K562 (cell line): Measurements from ENCODE around the gene GRPEL2. TPM values are rescaled to one million over a fixed set of nuclear protein-coding genes. Genes with fewer than 3 reads are reported as not detected.

Experiments used
- ATAC-seq: fragments of 200-7000 bp; cut with Tn5 transposase; 3 replicates; pipeline ENCODE4 v1.9.1; 2020; ENCODE audit warnings: moderate library complexity
- BruUV-seq: library from RNA; stranded (reverse); fragments of 400-500 nt; replicated peaks from 2 replicates; lab custom pipeline; 2021; lab: Mats Ljungman, UMichigan
- CTCF ChIA-PET: fragments of 300-600 bp; formaldehyde crosslinking; extraction: SDS; loops from one replicate; lab custom pipeline; 2021; ENCODE audit warnings: low intra/inter-chr PET ratio; lab: Yijun Ruan, JAX
- POLR2A ChIA-PET: fragments of 300-600, 350-650 bp; sonication (Branson Sonifier 250); formaldehyde crosslinking; extraction: SDS; loops from one replicate; lab custom pipeline; 2021; ENCODE audit warnings: antibody characterized with exemption, inconsistent platforms; lab: Yijun Ruan, JAX
- DNase-seq, 4 experiments: peaks; one replicate each; pipeline versions ENCODE4 v3.0.0 to v3.0.0-alpha.2; 2011 to 2018; ENCODE audit warnings: low spot score in 3 of 4, mixed read lengths in 3 of 4; ENCODE audit errors: extremely low read depth in 1 of 4
- FAIRE-seq: peaks from 2 replicates; lab custom pipeline; 2011; peaks lifted over from hg19 to GRCh38; lab: Jason Lieb, UNC
- H2AFZ ChIP-seq: 2 replicates; pipeline ENCODE4 v1.6.0; 2011; ENCODE audit warnings: low read depth, low read length, control low read depth, inconsistent platforms
- H3K27ac ChIP-seq: fragments of 200-600 bp; 3 replicates; pipeline ENCODE4 v1.8.0; 2011; ENCODE audit warnings: low read depth, mild to moderate bottlenecking, control low read depth, inconsistent platforms, low read length, moderate library complexity, mixed read lengths; ENCODE audit errors: extremely low read depth
- H3K27me3 ChIP-seq, 2 experiments: fragments of 300-600 bp in 1 of 2; 2 replicates in 1 of 2; 3 replicates in 1 of 2; pipeline versions ENCODE4 v1.6.0 to v1.8.0; 2011; ENCODE audit warnings: inconsistent platforms in 2 of 2, low read length in 2 of 2, mild to moderate bottlenecking in 1 of 2, mixed read lengths in 1 of 2, moderate library complexity in 1 of 2; ENCODE audit not compliant: control insufficient read depth in 2 of 2, insufficient read depth in 2 of 2
- H3K36me3 ChIP-seq: fragments of 300-600 bp; 3 replicates; pipeline ENCODE4 v1.8.0; 2011; ENCODE audit warnings: mild to moderate bottlenecking, low read length, inconsistent platforms; ENCODE audit not compliant: control insufficient read depth, insufficient read depth
- H3K4me1 ChIP-seq, 2 experiments: fragments of 200-600 bp in 1 of 2; replicated peaks in 1 of 2; 2 replicates in 1 of 2; 3 replicates in 1 of 2; pipeline versions ENCODE4 v1.5.1 to v1.8.0; 2011; ENCODE audit warnings: inconsistent platforms in 2 of 2, low read length in 2 of 2, mild to moderate bottlenecking in 1 of 2, mixed read lengths in 1 of 2, moderate library complexity in 1 of 2; ENCODE audit not compliant: control insufficient read depth in 2 of 2, insufficient read depth in 2 of 2
- H3K4me2 ChIP-seq: 2 replicates; pipeline ENCODE4 v1.6.1; 2011; ENCODE audit warnings: low read length, control low read depth, inconsistent platforms, mixed read lengths; ENCODE audit not compliant: insufficient read depth
- H3K4me3 ChIP-seq: fragments of 200-600 bp; sonication (generic), shearing (Covaris generic); 2 replicates; pipeline ENCODE4 v1.5.1; 2016; ENCODE audit warnings: control low read depth, inconsistent platforms
- H3K79me2 ChIP-seq: fragments of 200-600 bp; 3 replicates; pipeline ENCODE4 v1.8.0; 2011; ENCODE audit warnings: low read length, inconsistent platforms; ENCODE audit not compliant: control insufficient read depth, insufficient read depth
- H3K9ac ChIP-seq, 2 experiments: 2 replicates each; pipeline versions ENCODE4 v1.6.0 to v1.6.1; 2011; ENCODE audit warnings: low read depth in 2 of 2, low read length in 2 of 2, control low read depth in 1 of 2, inconsistent platforms in 1 of 2, mild to moderate bottlenecking in 1 of 2, mixed read lengths in 1 of 2; ENCODE audit not compliant: insufficient read depth in 1 of 2
- H3K9me1 ChIP-seq: one replicate; pipeline ENCODE4 v1.6.0; 2011; ENCODE audit warnings: inconsistent platforms, mild to moderate bottlenecking, low read length, moderate library complexity; ENCODE audit not compliant: control insufficient read depth, insufficient read depth
- H3K9me3 ChIP-seq: replicated peaks from 2 replicates; pipeline ENCODE4 v1.5.1; 2011; ENCODE audit warnings: low read depth, low read length, inconsistent platforms; ENCODE audit not compliant: control insufficient read depth, insufficient read depth
- H4K20me1 ChIP-seq: replicated peaks from 2 replicates; pipeline ENCODE4 v1.6.1; 2011; ENCODE audit warnings: low read length, inconsistent platforms, mixed read lengths; ENCODE audit not compliant: control insufficient read depth, insufficient read depth
- CREM ChIP-seq: IDR thresholded peaks from 2 replicates; pipeline ENCODE4 v1.6.1; 2014; ENCODE audit warnings: antibody characterized with exemption, low read depth
- ELF2 ChIP-seq: fragments of 250-450 bp; sonication (Bioruptor Pico); IDR thresholded peaks from 2 replicates; pipeline ENCODE4 v1.5.0; 2021; ENCODE audit warnings: mild to moderate bottlenecking
- GABPB2 ChIP-seq: fragments of 250-450 bp; sonication (Bioruptor Pico); conservative IDR thresholded peaks from 2 replicates; pipeline ENCODE4 v1.5.1; 2021; ENCODE audit warnings: mild to moderate bottlenecking
- HDAC1 ChIP-seq, 2 experiments: fragments of 450-650 bp; IDR thresholded peaks; 2 replicates each; pipeline ENCODE4 v1.6.1; 2016 to 2017; ENCODE audit warnings: inconsistent platforms in 1 of 2, mild to moderate bottlenecking in 1 of 2, moderate library complexity in 1 of 2
- HNRNPK ChIP-seq: fragments of 200-400 bp; formaldehyde crosslinking; IDR thresholded peaks from one replicate; pipeline ENCODE4 v1.6.1; 2018; ENCODE audit warnings: mild to moderate bottlenecking, low read depth, low read length; ENCODE audit not compliant: poor library complexity, severe bottlenecking
- MCM3 ChIP-seq: fragments of 450-650 bp; IDR thresholded peaks from 2 replicates; pipeline ENCODE4 v1.6.1; 2016
- MTA2 ChIP-seq: fragments of 450-650 bp; IDR thresholded peaks from 2 replicates; pipeline ENCODE4 v1.6.1; 2016; ENCODE audit warnings: low read depth
- MYNN ChIP-seq, 2 experiments: sonication (generic); formaldehyde crosslinking in 1 of 2; IDR thresholded peaks; 2 replicates each; pipeline versions ENCODE4 v1.5.0 to v1.6.1; 2016 to 2020; ENCODE audit warnings: antibody characterized with exemption in 1 of 2, missing genetic modification reagents in 1 of 2
- NR2C1 ChIP-seq, 2 experiments: fragments of 450-650 bp; IDR thresholded peaks; 2 replicates each; pipeline ENCODE4 v1.6.1; 2017; ENCODE audit warnings: mild to moderate bottlenecking in 2 of 2, antibody characterized with exemption in 1 of 2, inconsistent platforms in 1 of 2, missing compliant biosample characterization in 1 of 2, missing genetic modification characterization in 1 of 2
- TFAP4 ChIP-seq: sonication (generic); formaldehyde crosslinking; IDR thresholded peaks from 2 replicates; pipeline ENCODE4 v1.8.0; 2022; ENCODE audit warnings: missing genetic modification reagents, mild to moderate bottlenecking, moderate library complexity, borderline replicate concordance
- TRIM28 ChIP-seq: fragments of 450-650 bp; IDR thresholded peaks from 2 replicates; pipeline ENCODE4 v1.6.1; 2017
- ZBTB7A ChIP-seq: IDR thresholded peaks from 2 replicates; pipeline ENCODE4 v1.6.1; 2011; ENCODE audit warnings: low read depth, mild to moderate bottlenecking, low read length, moderate library complexity, borderline replicate concordance; ENCODE audit not compliant: control insufficient read depth
- ZKSCAN1 ChIP-seq: fragments of 150-350 bp; IDR thresholded peaks from 2 replicates; pipeline ENCODE4 v1.6.1; 2016; ENCODE audit warnings: low read depth, low read length
- ZNF232 ChIP-seq: sonication (generic); formaldehyde crosslinking; IDR thresholded peaks from 2 replicates; pipeline ENCODE4 v1.8.0; 2022; ENCODE audit warnings: mild to moderate bottlenecking, missing genetic modification reagents
- ZNF239 ChIP-seq: fragments of 250-450 bp; sonication (Bioruptor Pico); IDR thresholded peaks from 2 replicates; pipeline ENCODE4 v1.4.0; 2020; ENCODE audit warnings: mild to moderate bottlenecking
- ZNF592 ChIP-seq: fragments of 450-650 bp; IDR thresholded peaks from 2 replicates; pipeline ENCODE4 v1.6.1; 2017; ENCODE audit warnings: antibody characterized with exemption, mild to moderate bottlenecking
- ZSCAN32 ChIP-seq: fragments of 450-650 bp; formaldehyde crosslinking; IDR thresholded peaks from 2 replicates; pipeline ENCODE4 v1.4.0; 2020; ENCODE audit warnings: mild to moderate bottlenecking, moderate library complexity
- WGBS: fragments of 100-300 bp; shearing (Covaris generic); methylation state at CpG from one replicate; pipeline ENCODE4 v1.1.6; 2016; ENCODE audit warnings: low coverage, mixed read lengths; ENCODE audit not compliant: insufficient coverage; ENCODE audit errors: missing lambda C conversion rate; 5-methylcytosine and 5-hydroxymethylcytosine counted together
- in situ Hi-C: fragments of 300-500 bp; cut with MboI; formaldehyde crosslinking; loops from 4 replicates; pipeline ENCODE4 v1.15.0; 2018; ENCODE audit warnings: inconsistent platforms, mixed read lengths
- intact Hi-C: fragments of 100-400 bp; cut with micrococcal nuclease; formaldehyde crosslinking; loops from 2 replicates; pipeline ENCODE4 v1.14.2; 2022
- polyA plus RNA-seq, 8 experiments: library from polyadenylated mRNA; depleted of rRNA in 4 of 8; stranded (reverse) in 5 of 8; unstranded in 3 of 8; fragments of >200 nt; fragmentation: Nextera tagmentation in 2 of 8; fragmentation: Illumina TruSeq in 1 of 8; extraction: Ambion mirVana in 2 of 8; extraction: Trizol in 1 of 8; gene quantifications; 2 replicates each; pipeline versions ENCODE4 v1.2.1 to v1.2.3, GENCODE V29; 2011 to 2014; ENCODE audit warnings: inconsistent platforms in 1 of 8, missing spikeins in 1 of 8
- total RNA-seq, 7 experiments: library from RNA; depleted of rRNA in 6 of 7; stranded (reverse); fragments of >200 nt in 6 of 7; fragmentation: Illumina TruSeq in 2 of 7; extraction: Trizol in 2 of 7; gene quantifications; 2 replicates each; pipeline versions ENCODE4 v1.2.1 to v1.2.3, GENCODE V29; 2011 to 2021; ENCODE audit warnings: low replicate concordance in 1 of 7

GRPEL2 gene
- total and polyA plus RNA-seq, 9 of the 15 experiments (the other 6 are each of a cell fraction or from before 2014, with no cell fraction given) = 11.2 to 40.5 (median 25.8) TPM

GRCh38 chr5:149365418-149365817 lies 20.1 kb downstream of the GRPEL2 start:
- intact Hi-C loops (loop anchor here (5.0 kb wide), 2 partner anchors 67 to 197 kb away; no protein-coding TSS in a partner anchor), in situ Hi-C loops (no loop called here)
- Histone ChIP-seq H3K9ac (peak overlapping the region in 1 of 2 experiments; percentile 47; a peak in 1 of 4 replicates), H4K20me1 (no peaks in the 10 kb centered on the region), H3K27ac (no peak overlapping the region), H3K4me3 (no peak overlapping the region), H3K9me3 (no peaks in the 10 kb centered on the region), H2AFZ (no peak overlapping the region), H3K4me2 (peak overlapping the region; percentile 20; the same call in 1 of the 2 replicates), H3K36me3 (no peaks in the 10 kb centered on the region), H3K79me2 (no peaks in the 10 kb centered on the region), H3K4me1 (peaks cover 23 to 25% of the 10 kb centered on the region in 2 experiments; a peak in 4 of 5 replicates), H3K9me1 (no peaks in the 10 kb centered on the region), H3K27me3 (no peaks in the 10 kb centered on the region)
- FAIRE-seq (peak; percentile 69), ATAC-seq (peak; percentile 73), DNase-seq (peak; percentile 66 to 78 (median 66))
- whole genome bisulfite sequencing = 24% methylated on average over 6 of the region's 6 CpGs
- BruUV-seq = no TSS peak
- ChIA-PET CTCF (no interaction called here), POLR2A (interaction anchor here (0.6 to 1.6 kb wide), 7 partner anchors 12 to 83 kb away, joined by 3 to 5 read pairs (median 3); partner anchors contain the start of gene GRPEL2)
- TF ChIP-seq TFAP4 (CRISPR knock-in tag) (peak; percentile 93), TRIM28 (no peak), ZNF232 (CRISPR knock-in tag) (no peak), ZNF592 (peak; percentile 42; the same call in 1 of the 2 replicates), MYNN (IDR thresholded peaks at IDR 0.05) (0 out of 2 replicates have a peak, but pooled peaks have one; percentile 32), MYNN (CRISPR knock-in tag; IDR thresholded peaks at IDR 0.05) (no peak), CREM (0 out of 2 replicates have a peak, but pooled peaks have one; percentile 3), HDAC1 (IDR thresholded peaks at IDR 0.05) (peak in 1 of 2 experiments; percentile 64; a peak in 1 of 4 replicates), ELF2 (no peak), MCM3 (no peak), GABPB2 (no peak), ZNF239 (no peak), ZBTB7A (peak; percentile 29; the same call in 1 of the 2 replicates), ZKSCAN1 (no peak), HNRNPK (no peak), ZSCAN32 (CRISPR knock-in tag) (no peak), NR2C1 (IDR thresholded peaks at IDR 0.05) (peak; percentile 95), NR2C1 (tag; IDR thresholded peaks at IDR 0.05) (peak; percentile 97), MTA2 (peak; percentile 11; the same call in 1 of the 2 replicates)
